Parathyroid adenoma (tissue), 2 donors: ENCODE measurements around the gene SHC2.

Source experiments
- H2AFZ ChIP-seq: fragments of 300-600 bp; sonication (generic); one replicate; pipeline ENCODE4 v1.7.0; 2017; ENCODE audit warnings: antibody characterized with exemption, mild to moderate bottlenecking
- H3K27ac ChIP-seq: fragments of 300-600 bp; sonication (generic); one replicate; pipeline ENCODE4 v1.7.0; 2017
- H3K27me3 ChIP-seq: fragments of 300-600 bp; sonication (generic); one replicate; pipeline ENCODE4 v1.7.0; 2017; ENCODE audit warnings: low read length; ENCODE audit not compliant: control insufficient read depth, insufficient read depth
- H3K36me3 ChIP-seq: fragments of 300-600 bp; sonication (generic); one replicate; pipeline ENCODE4 v1.7.0; 2017; ENCODE audit warnings: low read length; ENCODE audit not compliant: control insufficient read depth, insufficient read depth
- H3K4me1 ChIP-seq: fragments of 300-600 bp; sonication (generic); one replicate; pipeline ENCODE4 v1.7.0; 2017; ENCODE audit warnings: control low read depth
- H3K4me2 ChIP-seq: fragments of 300-600 bp; sonication (generic); one replicate; pipeline ENCODE4 v1.7.0; 2017; ENCODE audit warnings: low read length
- H3K4me3 ChIP-seq: fragments of 300-600 bp; sonication (generic); one replicate; pipeline ENCODE4 v1.7.0; 2017; ENCODE audit warnings: low read depth, low read length
- H3K79me2 ChIP-seq: fragments of 300-600 bp; sonication (generic); one replicate; pipeline ENCODE4 v1.7.0; 2017; ENCODE audit warnings: control low read depth
- H3K9ac ChIP-seq: fragments of 300-600 bp; sonication (generic); one replicate; pipeline ENCODE4 v1.7.0; 2017; ENCODE audit warnings: mild to moderate bottlenecking
- H3K9me3 ChIP-seq: fragments of 300-600 bp; sonication (generic); one replicate; pipeline ENCODE4 v1.7.0; 2017; ENCODE audit warnings: low read length; ENCODE audit not compliant: control insufficient read depth
- CTCF ChIP-seq: fragments of 300-600 bp; sonication (generic); IDR thresholded peaks from one replicate; pipeline ENCODE4 v1.7.0; 2017; ENCODE audit warnings: antibody characterized with exemption, mild to moderate bottlenecking
- donor health status: primary hyperparathyroidism.

Gene SHC2

DNA sequence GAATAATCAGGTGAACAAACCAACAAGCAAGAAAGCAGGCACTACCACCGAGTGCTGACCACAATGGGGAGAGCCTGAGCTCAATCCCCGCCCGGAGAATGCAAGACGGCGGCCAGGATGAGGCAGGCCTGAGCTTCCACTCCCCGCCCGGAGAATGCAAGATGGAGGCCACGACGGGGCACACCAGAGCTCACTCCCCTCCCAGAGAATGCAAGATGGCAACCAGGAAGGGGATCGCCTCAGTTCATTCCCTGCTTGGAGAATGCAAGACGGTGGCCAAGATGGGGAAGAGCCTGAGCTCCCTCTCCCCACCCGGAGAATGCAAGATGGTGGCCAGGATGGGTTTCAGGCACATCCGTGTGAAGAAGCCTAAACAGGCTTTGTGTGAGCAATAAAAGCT lies 91.6 kb downstream of the SHC2 start:
- Histone ChIP-seq H3K4me1 (no peaks in the 10 kb centered on the region), H3K79me2 (no peaks in the 10 kb centered on the region), H3K9ac (no peak overlapping the region), H3K36me3 (no peaks in the 10 kb centered on the region), H3K27ac (no peak overlapping the region), H3K4me3 (no peak overlapping the region), H2AFZ (no peak overlapping the region), H3K4me2 (no peak overlapping the region), H3K9me3 (no peaks in the 10 kb centered on the region), H3K27me3 (no peaks in the 10 kb centered on the region)
- TF ChIP-seq CTCF: no peak

DNA sequence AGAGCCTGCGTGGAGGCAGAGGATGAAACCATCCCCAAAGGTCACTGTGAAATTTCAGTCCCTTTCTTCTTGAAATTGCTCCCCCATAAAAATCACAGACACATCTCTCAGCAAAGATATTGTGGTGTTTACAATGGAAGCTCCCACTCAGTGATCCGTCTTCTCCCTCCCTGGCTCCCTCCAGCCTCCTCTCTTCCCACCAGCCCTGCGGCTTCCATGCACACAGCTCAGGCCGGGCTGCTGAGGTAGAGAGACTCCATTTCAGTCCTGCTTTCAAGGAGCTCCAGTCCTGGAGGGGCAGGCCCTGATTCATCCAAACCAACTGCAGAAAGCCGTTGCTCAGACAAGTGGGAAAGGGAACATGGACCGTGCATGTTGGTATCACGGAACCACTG lies 92.2 kb downstream of the SHC2 start:
- no peak overlapping the region for H3K9ac ChIP-seq
- H3K27ac ChIP-seq: no peak overlapping the region
- no peaks in the 10 kb centered on the region for H3K27me3 ChIP-seq
- H3K9me3 ChIP-seq: no peaks in the 10 kb centered on the region
- no peaks in the 10 kb centered on the region for H3K79me2 ChIP-seq
- no peak overlapping the region for H3K4me3 ChIP-seq
- no peaks in the 10 kb centered on the region for H3K36me3 ChIP-seq
- TF ChIP-seq CTCF: no peak
- H3K4me1 ChIP-seq: no peaks in the 10 kb centered on the region
- no peak overlapping the region for H3K4me2 ChIP-seq
- no peak overlapping the region for H2AFZ ChIP-seq

DNA sequence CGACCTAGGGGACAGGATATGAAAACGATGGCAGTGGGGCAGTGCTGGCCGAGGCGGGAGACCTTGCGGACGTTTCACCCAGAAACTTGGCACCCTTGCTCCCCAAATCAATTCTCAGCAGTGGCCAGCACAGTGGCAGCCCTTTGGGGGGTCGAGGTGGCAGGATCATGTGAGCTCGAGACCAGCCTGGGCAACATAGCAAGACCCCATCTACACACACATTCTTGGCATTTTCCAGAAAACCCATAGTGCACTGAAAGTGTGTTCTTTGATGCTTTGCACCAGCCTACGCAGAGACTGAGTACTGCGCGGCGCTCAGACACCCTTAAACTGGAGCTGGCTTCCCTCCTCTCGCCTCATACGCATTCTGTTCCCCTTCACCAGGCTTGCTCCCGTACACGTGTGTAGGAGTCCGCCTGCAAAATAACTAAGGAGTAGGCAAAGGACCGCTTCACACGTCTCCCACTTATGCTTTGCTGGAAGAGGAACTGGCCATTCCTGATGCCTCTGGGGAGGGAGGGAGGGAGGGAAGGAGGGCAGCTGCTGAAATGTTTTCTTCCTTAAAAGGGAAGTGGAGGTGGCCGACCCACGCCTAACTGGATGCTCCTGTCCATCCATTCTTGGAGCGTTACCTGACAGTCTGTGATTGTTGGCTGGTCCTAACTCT lies 92.7 kb downstream of the SHC2 start:
- Histone ChIP-seq H3K79me2 (no peaks in the 10 kb centered on the region), H3K4me3 (no peak overlapping the region), H3K9me3 (no peaks in the 10 kb centered on the region), H2AFZ (no peak overlapping the region), H3K4me2 (no peak overlapping the region), H3K4me1 (no peaks in the 10 kb centered on the region), H3K27me3 (no peaks in the 10 kb centered on the region), H3K9ac (no peak overlapping the region), H3K36me3 (no peaks in the 10 kb centered on the region), H3K27ac (no peak overlapping the region)
- no peak for TF ChIP-seq CTCF

GRCh38 chr19:367561-367960 lies 93.3 kb downstream of the SHC2 start:
- no peaks in the 10 kb centered on the region for H3K4me1 ChIP-seq
- no peak overlapping the region for H3K27ac ChIP-seq
- no peak overlapping the region for H3K4me2 ChIP-seq
- no peaks in the 10 kb centered on the region for H3K9me3 ChIP-seq
- no peaks in the 10 kb centered on the region for H3K79me2 ChIP-seq
- H3K36me3 ChIP-seq: no peaks in the 10 kb centered on the region
- no peak overlapping the region for H2AFZ ChIP-seq
- H3K9ac ChIP-seq: no peak overlapping the region
- TF ChIP-seq CTCF: no peak
- no peaks in the 10 kb centered on the region for H3K27me3 ChIP-seq
- no peak overlapping the region for H3K4me3 ChIP-seq

- Histone ChIP-seq H3K9ac (no peak overlapping the region), H3K36me3 (no peaks in the 10 kb centered on the region), H3K27ac (no peak overlapping the region), H3K4me2 (no peak overlapping the region), H3K4me3 (no peak overlapping the region), H2AFZ (no peak overlapping the region), H3K79me2 (no peaks in the 10 kb centered on the region), H3K4me1 (no peaks in the 10 kb centered on the region), H3K27me3 (no peaks in the 10 kb centered on the region), H3K9me3 (no peaks in the 10 kb centered on the region)
- TF ChIP-seq CTCF: no peak
These were observed 93.9 kb downstream of the SHC2 start for GRCh38 chr19:366951-367350.
